ENCODE results near the gene APOBEC3H. TPM values are rescaled to one million over a fixed set of nuclear protein-coding genes. Genes with fewer than 3 reads are reported as not detected.
A peak's percentile ranks its signal among the peaks of the same experiment; 100 is the strongest.

Gene APOBEC3H
- total and polyA plus RNA-seq, 12 donors, result 0.15 to 8.6 (median 0.52) TPM; not detected in 3

DNA sequence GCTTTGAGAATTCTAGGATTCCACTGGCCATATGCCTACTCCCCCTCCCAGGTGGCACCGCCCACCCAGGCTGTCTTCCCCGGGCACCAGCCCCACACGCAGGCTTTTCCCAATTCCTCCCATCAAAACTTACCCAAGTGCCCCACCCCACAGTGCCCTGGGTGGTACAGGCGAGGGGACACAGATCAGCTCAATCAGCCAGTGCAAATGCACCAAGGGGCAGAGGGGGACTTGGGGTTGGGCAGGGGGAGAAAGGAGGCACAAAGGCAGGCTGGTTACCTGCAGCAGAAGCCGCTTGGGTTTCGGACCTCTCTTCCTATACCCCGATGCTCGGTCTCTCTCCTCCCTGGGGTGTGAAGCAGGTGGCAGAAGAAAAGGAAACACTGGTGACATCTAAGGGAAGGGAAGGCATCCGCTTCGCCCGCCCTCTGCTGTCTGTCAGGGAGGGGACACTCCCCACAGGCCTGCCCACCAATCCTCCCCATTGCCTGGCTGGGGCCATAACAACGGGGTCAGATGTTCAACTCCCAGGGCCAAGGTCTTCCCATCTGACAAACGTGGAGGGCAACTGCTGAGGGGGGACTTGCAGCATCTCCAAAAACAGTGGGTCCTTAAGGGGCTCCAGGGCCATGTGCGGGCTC is 41.4 kb downstream of the APOBEC3H start:
- DNase-seq, result no peak
- Histone ChIP-seq H3K9me3 (replicated peaks in 1 of 3) (no peaks in the 10 kb centered on the region), H3K36me3 (replicated peaks in 1 of 2) (no peaks in the 10 kb centered on the region), H3K4me3 (no peak overlapping the region), H3K27ac (no peak overlapping the region), H3K27me3 (no peaks in the 10 kb centered on the region), H3K4me1 (replicated peaks in 1 of 2) (no peaks in the 10 kb centered on the region)
- WGBS, 4 donors, result 78 to 89% (median 86%) methylated on average over 11 to 14 of the region's 14 CpGs
- intact Hi-C loops (cut with DNase I), result loop anchor here in 1 of 2 donors (10.0 kb wide), 2 partner anchors 124 to 274 kb away; partner anchors contain the start of gene APOBEC3C
- TF ChIP-seq POLR2A (IDR thresholded peaks at IDR 0.05), result no peak
- TF ChIP-seq, protein P1, sequence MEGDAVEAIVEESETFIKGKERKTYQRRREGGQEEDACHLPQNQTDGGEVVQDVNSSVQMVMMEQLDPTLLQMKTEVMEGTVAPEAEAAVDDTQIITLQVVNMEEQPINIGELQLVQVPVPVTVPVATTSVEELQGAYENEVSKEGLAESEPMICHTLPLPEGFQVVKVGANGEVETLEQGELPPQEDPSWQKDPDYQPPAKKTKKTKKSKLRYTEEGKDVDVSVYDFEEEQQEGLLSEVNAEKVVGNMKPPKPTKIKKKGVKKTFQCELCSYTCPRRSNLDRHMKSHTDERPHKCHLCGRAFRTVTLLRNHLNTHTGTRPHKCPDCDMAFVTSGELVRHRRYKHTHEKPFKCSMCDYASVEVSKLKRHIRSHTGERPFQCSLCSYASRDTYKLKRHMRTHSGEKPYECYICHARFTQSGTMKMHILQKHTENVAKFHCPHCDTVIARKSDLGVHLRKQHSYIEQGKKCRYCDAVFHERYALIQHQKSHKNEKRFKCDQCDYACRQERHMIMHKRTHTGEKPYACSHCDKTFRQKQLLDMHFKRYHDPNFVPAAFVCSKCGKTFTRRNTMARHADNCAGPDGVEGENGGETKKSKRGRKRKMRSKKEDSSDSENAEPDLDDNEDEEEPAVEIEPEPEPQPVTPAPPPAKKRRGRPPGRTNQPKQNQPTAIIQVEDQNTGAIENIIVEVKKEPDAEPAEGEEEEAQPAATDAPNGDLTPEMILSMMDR (IDR thresholded peaks at IDR 0.05), result no peak

DNA sequence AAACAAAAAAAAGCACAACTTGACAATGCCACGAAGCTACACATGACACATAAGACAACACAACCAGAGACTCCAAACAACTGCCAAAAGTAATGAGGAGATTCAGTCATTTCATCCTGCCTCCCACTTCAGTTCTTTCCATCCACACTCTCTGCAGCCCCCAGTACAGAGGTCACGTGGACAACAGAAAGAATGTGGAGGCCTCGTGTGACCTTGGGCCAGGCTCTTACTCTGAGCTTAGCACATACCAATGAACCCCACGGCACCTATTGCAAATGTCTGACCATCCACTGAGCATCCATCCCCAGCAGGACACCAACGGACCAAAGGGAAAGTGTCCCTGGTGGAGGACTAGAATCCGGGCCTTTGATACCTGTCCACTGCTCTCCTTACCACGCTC is 42.9 kb downstream of the APOBEC3H start:
- intact Hi-C loops (cut with DNase I), result loop anchor here in 1 of 2 donors (10.0 kb wide), 2 partner anchors 125 to 275 kb away; partner anchors contain the start of gene APOBEC3C
- Histone ChIP-seq H3K9me3 (replicated peaks in 1 of 3) (no peaks in the 10 kb centered on the region), H3K27ac (no peak overlapping the region), H3K4me1 (replicated peaks in 1 of 2) (peaks cover 7 to 14% of the 10 kb centered on the region in 2 donors), H3K4me3 (no peak overlapping the region), H3K27me3 (no peaks in the 10 kb centered on the region), H3K36me3 (replicated peaks in 1 of 2) (no peaks in the 10 kb centered on the region)
- no peak for TF ChIP-seq POLR2A (IDR thresholded peaks at IDR 0.05)
- TF ChIP-seq, protein P1 (IDR thresholded peaks at IDR 0.05), result no peak
- DNase-seq, result no peak
- WGBS, 4 donors, result 78 to 82% (median 81%) methylated on average over 7 of the region's 7 CpGs

DNA sequence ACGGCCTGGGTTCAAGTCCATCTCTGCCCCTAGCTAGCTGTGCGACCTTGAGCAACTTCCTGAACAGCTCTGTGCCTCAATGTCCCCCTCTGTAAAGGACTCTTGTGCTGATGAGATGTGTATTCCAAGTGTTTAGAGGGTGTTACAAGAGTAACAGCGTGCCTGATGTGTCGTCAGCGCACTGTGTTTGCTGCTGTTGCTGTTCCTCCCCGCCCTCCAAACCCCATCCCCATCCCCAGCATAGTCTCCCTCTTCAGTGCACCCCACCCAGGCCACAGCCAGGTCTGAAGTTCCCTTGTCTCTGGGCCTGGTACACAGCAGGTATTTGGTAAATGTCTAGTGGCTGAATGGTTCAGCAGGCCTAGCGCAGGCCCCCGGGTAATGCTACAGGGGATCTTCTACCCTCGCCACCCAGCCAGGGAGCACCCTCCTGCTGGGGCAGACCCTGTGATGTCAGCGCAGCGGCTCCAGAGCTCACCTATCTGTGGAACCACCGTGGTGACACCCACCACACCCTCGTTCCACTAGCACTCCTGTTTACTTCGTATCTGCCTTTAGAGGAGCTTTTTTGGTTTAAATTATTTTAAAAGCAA is 45.1 kb downstream of the APOBEC3H start:
- intact Hi-C loops (cut with DNase I), result no loop called here
- WGBS, 4 donors, result 94 to 96% (median 94%) methylated on average over 13 to 14 of the region's 14 CpGs
- Histone ChIP-seq H3K27ac (no peak overlapping the region), H3K36me3 (replicated peaks in 1 of 2) (no peaks in the 10 kb centered on the region), H3K4me1 (replicated peaks in 1 of 2) (peaks cover 17 to 25% of the 10 kb centered on the region in 2 donors), H3K9me3 (replicated peaks in 1 of 3) (no peaks in the 10 kb centered on the region), H3K27me3 (no peaks in the 10 kb centered on the region), H3K4me3 (no peak overlapping the region)
- no peak for DNase-seq
- TF ChIP-seq, protein P1 (IDR thresholded peaks at IDR 0.05), result no peak
- TF ChIP-seq POLR2A (IDR thresholded peaks at IDR 0.05), result no peak

DNA sequence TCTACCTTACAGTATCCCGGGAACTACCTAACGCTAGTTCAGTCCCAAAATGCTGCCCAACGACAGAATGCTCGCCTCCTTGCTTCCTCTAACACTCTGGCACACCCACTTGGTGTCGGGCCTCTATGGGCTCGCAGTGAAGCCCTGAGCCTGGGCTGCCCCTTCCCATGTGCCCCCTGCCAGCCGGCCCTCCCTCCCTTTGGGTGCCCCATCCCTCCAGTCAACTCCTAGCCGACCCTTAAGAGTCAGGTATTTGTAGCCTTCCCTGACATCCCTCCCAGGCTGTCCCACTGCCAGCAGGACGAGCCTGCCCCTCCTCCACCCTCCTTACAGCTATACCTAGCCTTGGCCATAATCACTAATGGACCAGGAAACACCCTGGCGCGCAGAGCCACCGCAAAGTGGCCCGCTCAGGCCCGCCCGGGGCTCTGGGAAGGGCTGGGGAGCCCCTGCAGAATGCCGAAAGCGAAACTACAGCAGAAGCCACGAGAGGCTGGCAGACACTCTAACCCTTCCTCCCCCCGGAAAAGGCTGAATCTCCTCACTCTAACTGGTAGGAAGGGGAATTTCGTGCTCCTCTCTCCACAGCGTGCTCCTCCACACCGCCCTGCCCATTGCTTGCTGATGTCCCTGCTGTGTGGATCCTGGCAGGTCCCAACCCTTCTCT is 47.2 kb downstream of the APOBEC3H start:
- Histone ChIP-seq H3K4me3 (peak overlapping the region in 3 of 4 donors; percentile 60 to 97 (median 64)), H3K27ac (peak overlapping the region in 3 of 5 donors; percentile 80 to 93 (median 91)), H3K4me1 (replicated peaks in 1 of 2) (peaks cover 17 to 29% of the 10 kb centered on the region in 2 donors), H3K27me3 (no peaks in the 10 kb centered on the region), H3K9me3 (replicated peaks in 1 of 3) (no peaks in the 10 kb centered on the region), H3K36me3 (replicated peaks in 1 of 2) (no peaks in the 10 kb centered on the region)
- intact Hi-C loops (cut with DNase I), result no loop called here
- TF ChIP-seq, protein P1 (IDR thresholded peaks at IDR 0.05), result no peak
- no peak for TF ChIP-seq POLR2A (IDR thresholded peaks at IDR 0.05)
- peak in 5 of 7 donors; percentile 43 to 78 (median 51) for DNase-seq
- 17 to 25% (median 19%) methylated on average over 9 to 22 of the region's 22 CpGs for WGBS, 4 donors

All from adrenal gland (tissue), 12 donors.